GM18873 (cell line): Measurements from ENCODE around the gene AOX1.
"Not testable (repeated sequence)": the region's sequence is repeated elsewhere in the genome, so short reads cannot be mapped to it uniquely, and the experiment has no call there.

Experiments
- ATAC-seq: cut with Tn5 transposase; IDR thresholded peaks from one replicate; pipeline ENCODE4 v1.9.1; 2021; ENCODE audit warnings: mild to moderate bottlenecking, moderate library complexity, moderate number of reproducible peaks; ENCODE audit not compliant: unreplicated experiment, low FRiP score

AOX1 gene

DNA sequence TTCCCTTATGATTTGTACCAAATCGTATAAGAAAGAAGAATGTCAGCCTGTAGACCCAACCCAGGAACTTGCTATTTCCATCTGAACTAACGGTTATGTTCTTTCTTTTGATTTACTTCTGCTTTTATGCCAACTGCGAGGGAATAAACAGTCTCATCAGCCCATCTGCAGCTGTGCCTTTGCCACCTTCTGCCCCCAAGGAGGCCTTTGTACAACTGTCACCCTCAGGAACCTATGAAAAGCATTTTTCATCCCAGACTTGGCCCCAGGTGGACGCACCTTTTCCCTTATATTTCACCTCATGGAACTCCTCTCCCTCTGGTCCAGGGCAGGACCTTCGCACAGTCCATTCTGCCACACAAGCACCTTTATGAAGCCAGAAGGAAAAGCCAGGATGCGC lies 109.8 kb downstream of the AOX1 start:
- ATAC-seq: no peak

DNA sequence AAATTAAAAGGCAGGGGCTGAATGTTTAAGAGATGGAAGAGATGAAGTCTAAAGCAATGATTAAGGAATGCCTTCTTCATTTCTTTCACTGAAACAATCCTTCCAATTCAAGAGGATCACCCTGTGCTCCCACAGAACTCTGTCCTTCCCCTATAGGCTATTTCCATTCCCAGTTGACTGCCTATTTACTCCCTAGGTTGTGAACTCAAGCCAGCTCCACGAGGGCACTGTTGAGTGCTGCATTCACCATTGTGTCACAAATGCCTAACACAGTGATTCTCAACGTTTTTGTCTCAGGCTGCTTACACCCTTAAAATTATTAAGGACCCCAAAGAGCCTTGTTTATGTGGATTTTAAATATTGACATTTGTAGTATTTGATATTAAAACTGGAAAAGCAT lies 112.4 kb downstream of the AOX1 start:
- no peak for ATAC-seq

DNA sequence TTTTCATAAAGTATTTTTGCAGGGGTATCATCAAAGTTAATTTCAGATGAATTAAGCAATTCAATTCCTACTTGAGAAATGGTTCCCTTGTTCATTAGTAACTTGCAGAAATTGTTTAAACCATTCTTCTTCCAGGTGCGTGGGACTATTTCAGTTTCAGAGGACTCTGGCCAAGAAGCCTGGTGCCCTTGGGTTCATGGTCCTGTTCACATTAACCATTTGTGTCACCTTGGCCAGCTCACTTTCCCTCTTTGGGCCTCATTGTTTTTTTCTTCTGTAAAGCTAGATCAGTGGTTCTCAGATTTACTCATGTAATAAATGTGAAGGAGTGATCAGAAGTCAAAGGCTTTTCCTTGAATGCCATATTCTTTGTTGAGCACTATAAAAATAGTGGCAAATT lies 113.5 kb downstream of the AOX1 start:
- ATAC-seq: no peak

- ATAC-seq: no peak
Measured at GRCh38 chr2:200700856-200701255, 115.0 kb downstream of the AOX1 start.

DNA sequence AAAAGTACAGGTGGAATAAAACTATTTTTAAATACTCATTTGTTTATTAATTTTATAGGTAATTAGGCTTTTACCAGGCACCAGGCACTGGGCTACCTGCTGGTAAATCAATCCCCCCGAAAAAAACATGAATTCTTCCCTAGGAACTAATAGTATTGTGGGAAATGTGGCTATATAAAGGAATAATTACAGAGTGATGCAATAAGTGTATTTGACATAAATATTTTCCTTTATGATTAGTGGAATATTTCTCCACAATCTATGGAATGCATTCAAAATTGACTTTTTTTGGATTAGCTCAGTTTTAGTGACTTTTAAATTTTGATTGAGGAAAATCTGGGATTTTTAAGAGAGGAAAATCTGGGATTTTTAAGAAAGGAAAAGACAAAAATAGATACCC lies 116.2 kb downstream of the AOX1 start:
- no peak for ATAC-seq

DNA sequence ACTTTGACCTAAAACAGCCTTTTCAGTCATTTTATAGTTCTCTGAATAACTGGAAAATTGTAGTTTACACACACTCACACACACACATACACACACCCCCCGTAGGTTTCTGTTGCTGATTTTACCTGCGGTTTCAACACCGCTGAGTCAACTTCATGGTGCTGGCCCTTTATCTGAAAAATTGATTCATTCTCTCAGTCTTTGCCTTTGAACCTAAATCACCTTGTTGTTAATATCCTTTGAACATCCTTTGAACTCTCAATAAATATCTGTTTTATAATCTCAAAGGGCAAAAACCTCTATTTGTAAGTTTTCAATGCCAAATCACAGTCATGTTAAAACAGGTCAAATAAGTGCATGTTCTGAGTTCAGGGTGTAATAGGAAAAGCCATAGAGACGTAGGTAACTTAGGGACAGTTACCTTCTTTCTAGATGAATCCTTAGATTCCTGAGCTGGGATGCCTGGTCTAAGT lies 116.9 kb downstream of the AOX1 start:
- no peak for ATAC-seq

DNA sequence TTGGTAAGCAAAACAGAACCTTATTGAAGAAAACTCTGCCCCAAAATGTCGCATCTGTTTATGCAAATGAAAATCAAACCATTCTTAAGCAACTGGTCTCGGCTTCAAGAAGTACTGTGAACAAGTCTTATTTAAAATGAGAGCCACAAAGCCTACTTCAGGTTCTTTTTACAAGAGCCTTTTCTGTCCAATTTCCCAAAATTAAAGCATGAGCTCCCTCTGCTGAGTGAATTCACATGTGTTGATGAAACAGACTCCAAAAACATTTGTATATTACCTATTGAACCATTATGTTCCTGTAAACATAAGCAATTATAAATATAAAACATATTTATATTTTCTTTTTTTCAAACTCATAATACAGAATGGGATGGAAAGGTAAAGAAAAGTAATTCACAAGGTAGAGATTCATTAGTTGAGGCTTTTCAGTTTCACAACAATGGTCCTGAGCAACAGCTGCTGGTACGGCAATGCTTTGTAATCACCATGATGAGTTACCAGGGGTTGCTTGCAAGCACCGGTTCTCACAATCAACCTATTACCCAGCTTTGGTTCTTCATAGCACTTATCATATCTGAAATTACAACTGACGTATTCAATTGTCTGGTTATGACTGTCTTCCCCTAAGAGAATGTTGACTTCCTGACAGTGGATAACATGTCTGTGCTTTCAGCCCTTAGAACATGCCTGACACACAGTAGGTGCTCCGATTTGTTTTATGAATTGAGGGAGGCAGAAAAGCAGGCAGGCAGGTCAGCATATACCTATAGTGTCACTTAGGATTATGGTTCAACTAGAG lies 117.5 kb downstream of the AOX1 start:
- no peak for ATAC-seq

GRCh38 chr2:200703926-200704637 lies 118.3 kb downstream of the AOX1 start:
- no peak for ATAC-seq

GRCh38 chr2:200705305-200706041 lies 119.7 kb downstream of the AOX1 start:
- ATAC-seq: no peak

DNA sequence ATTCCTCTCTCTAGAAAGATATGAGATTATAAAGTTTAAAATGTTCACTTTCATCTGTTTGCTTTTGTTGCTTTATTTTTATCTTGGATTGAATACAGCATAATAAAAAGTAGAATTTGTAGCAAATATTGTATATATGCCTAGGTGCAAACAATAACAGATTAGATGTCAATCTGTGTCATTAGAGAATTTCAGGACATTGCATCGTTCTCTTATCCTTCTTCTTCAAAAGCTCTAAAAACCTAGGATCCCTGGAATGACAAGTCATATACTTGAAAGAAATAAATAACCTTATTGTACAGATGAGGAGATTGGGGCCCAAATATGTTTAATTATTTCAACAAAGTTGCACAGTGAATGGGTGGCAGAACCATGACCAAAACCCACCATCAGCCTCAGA lies 123.1 kb downstream of the AOX1 start:
- no peak for ATAC-seq

- ATAC-seq: peak; percentile 99
Measured at GRCh38 chr2:200713003-200713703, 127.3 kb downstream of the AOX1 start.

DNA sequence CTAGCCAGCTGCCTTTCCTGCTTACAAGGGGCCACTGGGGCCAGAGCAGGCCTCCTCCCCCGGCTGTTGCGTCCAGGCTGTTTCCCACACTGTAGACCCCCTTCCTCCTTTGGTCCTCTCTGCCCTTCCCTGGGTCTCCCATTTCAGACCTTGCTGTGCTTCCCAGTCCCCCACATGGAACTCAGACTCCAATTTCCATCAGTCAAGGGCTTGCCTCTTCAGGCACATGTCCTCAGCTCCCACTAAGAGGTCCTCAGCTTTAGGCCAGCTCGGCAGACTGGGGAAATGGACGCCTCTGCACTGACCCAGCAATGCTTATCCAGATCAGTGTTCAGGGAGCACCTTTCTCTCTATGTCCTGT lies 127.9 kb downstream of the AOX1 start:
- no peak for ATAC-seq

DNA sequence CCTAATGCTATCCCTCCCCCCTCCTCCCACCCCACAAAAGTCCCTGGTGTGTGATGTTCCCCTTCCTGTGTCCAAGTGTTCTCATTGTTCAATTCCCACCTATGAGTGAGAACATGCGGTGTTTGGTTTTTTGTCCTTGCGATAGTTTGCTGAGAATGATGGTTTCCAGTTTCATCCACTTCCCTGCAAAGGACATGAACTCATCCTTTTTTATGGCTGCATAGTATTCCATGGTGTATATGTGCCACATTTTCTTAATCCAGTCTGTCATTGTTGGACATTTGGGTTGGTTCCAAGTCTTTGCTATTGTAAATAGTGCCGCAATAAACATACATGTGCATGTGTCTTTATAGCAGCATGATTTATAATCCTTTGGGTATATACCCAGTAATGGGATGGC lies 129.2 kb downstream of the AOX1 start:
- not testable (repeated sequence) for ATAC-seq

GRCh38 chr2:200716386-200716785 lies 130.6 kb downstream of the AOX1 start:
- ATAC-seq: no peak
